Vagina (tissue), 2 donors: Measurements from ENCODE around the gene INTS6. TPM values are rescaled to one million over a fixed set of nuclear protein-coding genes. Genes with fewer than 3 reads are reported as not detected.

Experiments used
- DNase-seq, 2 donors: peaks; one replicate each; pipeline ENCODE4 v3.0.0-alpha.2; 2017; ENCODE audit errors: extremely low spot score in 2 of 2
- H3K27ac ChIP-seq: fragments of 200-600 bp; sonication (generic); one replicate; pipeline ENCODE4 v1.5.1; 2019
- H3K27me3 ChIP-seq: fragments of 200-600 bp; sonication (generic); one replicate; pipeline ENCODE4 v1.5.1; 2019
- H3K36me3 ChIP-seq, 2 donors: fragments of 200-600 bp; sonication (generic); one replicate each; pipeline ENCODE4 v1.5.1; 2017 to 2019
- H3K4me1 ChIP-seq: fragments of 200-600 bp; sonication (generic); one replicate; pipeline ENCODE4 v1.5.1; 2019
- H3K4me3 ChIP-seq, 2 donors: fragments of 200-600 bp; sonication (generic); 1 replicate in 1 of 2; 2 replicates in 1 of 2; pipeline ENCODE4 v1.5.1; 2016 to 2019
- H3K9me3 ChIP-seq: fragments of 200-600 bp; sonication (generic); one replicate; pipeline ENCODE4 v1.5.1; 2019
- CTCF ChIP-seq, 3 experiments: fragments of 450-650 bp in 2 of 3; fragments of 200-600 bp in 1 of 3; sonication (generic) in 1 of 3; IDR thresholded peaks; one replicate each; pipeline ENCODE4 v1.5.1; 2017 to 2019; ENCODE audit warnings: antibody characterized with exemption in 3 of 3, mild to moderate bottlenecking in 2 of 3, moderate library complexity in 2 of 3
- POLR2A ChIP-seq, 2 donors: fragments of 450-650 bp; IDR thresholded peaks; one replicate each; pipeline ENCODE4 v1.6.1; 2017; ENCODE audit warnings: antibody characterized with exemption in 2 of 2, mild to moderate bottlenecking in 2 of 2, moderate library complexity in 2 of 2
- POLR2AphosphoS5 ChIP-seq, 2 donors: sonication (generic); formaldehyde crosslinking; IDR thresholded peaks; one replicate each; pipeline ENCODE4 v1.9.0; 2017; ENCODE audit warnings: antibody characterized with exemption in 2 of 2, mild to moderate bottlenecking in 2 of 2, low read depth in 1 of 2; ENCODE audit not compliant: insufficient read depth in 1 of 2
- intact Hi-C: fragments of 100-400 bp; cut with DNase I; formaldehyde crosslinking; loops from one replicate; pipeline ENCODE4 v1.15.1; 2023
- total RNA-seq: library from RNA; depleted of rRNA; stranded (reverse); fragments of >200 nt; gene quantifications from one replicate; pipeline ENCODE4 v1.2.3, GENCODE V29; 2016

The INTS6 gene
- total RNA-seq, 1 donor from 2014 or later = 56.2 TPM

GRCh38 chr13:51394724-51395123, 58.1 kb downstream of the INTS6 start:
- Histone ChIP-seq H3K27me3 (no peaks in the 10 kb centered on the region), H3K36me3 (no peaks in the 10 kb centered on the region), H3K4me1 (peaks cover 19% of the 10 kb centered on the region), H3K27ac (no peak overlapping the region), H3K4me3 (no peak overlapping the region), H3K9me3 (no peaks in the 10 kb centered on the region)
- intact Hi-C loops = no loop called here
- TF ChIP-seq POLR2AphosphoS5 (IDR thresholded peaks at IDR 0.05; ENCODE audit: insufficient read depth in 1 of 2, low read depth in 1 of 2) (no peak), POLR2A (IDR thresholded peaks at IDR 0.05) (no peak), CTCF (IDR thresholded peaks at IDR 0.05) (no peak)
- DNase-seq = no peak

- TF ChIP-seq POLR2AphosphoS5 (IDR thresholded peaks at IDR 0.05; ENCODE audit: insufficient read depth in 1 of 2, low read depth in 1 of 2) (no peak), POLR2A (IDR thresholded peaks at IDR 0.05) (no peak), CTCF (IDR thresholded peaks at IDR 0.05) (no peak)
- Histone ChIP-seq H3K36me3 (peaks cover 0 to 7% of the 10 kb centered on the region in 2 donors), H3K4me3 (no peak overlapping the region), H3K9me3 (no peaks in the 10 kb centered on the region), H3K27me3 (no peaks in the 10 kb centered on the region), H3K27ac (no peak overlapping the region), H3K4me1 (no peaks in the 10 kb centered on the region)
- no peak for DNase-seq
- intact Hi-C loops = loop anchor here (10.0 kb wide), 1 partner anchor 1410 kb away; no protein-coding TSS in a partner anchor
Measured at GRCh38 chr13:51385114-51385513, 67.7 kb downstream of the INTS6 start.

GRCh38 chr13:51380269-51380668, 72.6 kb downstream of the INTS6 start:
- Histone ChIP-seq H3K4me3 (no peak overlapping the region), H3K4me1 (no peaks in the 10 kb centered on the region), H3K36me3 (peaks cover 0 to 23% of the 10 kb centered on the region in 2 donors), H3K27ac (no peak overlapping the region), H3K9me3 (no peaks in the 10 kb centered on the region), H3K27me3 (no peaks in the 10 kb centered on the region)
- intact Hi-C loops = loop anchor here (10.0 kb wide), 1 partner anchor 1405 kb away; no protein-coding TSS in a partner anchor
- DNase-seq = no peak
- TF ChIP-seq CTCF (IDR thresholded peaks at IDR 0.05) = no peak
- TF ChIP-seq POLR2A (IDR thresholded peaks at IDR 0.05) = no peak
- no peak for TF ChIP-seq POLR2AphosphoS5 (IDR thresholded peaks at IDR 0.05; ENCODE audit: insufficient read depth in 1 of 2, low read depth in 1 of 2)

GRCh38 chr13:51373451-51373850, 79.4 kb downstream of the INTS6 start:
- H3K27ac ChIP-seq = no peak overlapping the region
- TF ChIP-seq CTCF (IDR thresholded peaks at IDR 0.05) (no peak), POLR2AphosphoS5 (IDR thresholded peaks at IDR 0.05; ENCODE audit: insufficient read depth in 1 of 2, low read depth in 1 of 2) (no peak), POLR2A (IDR thresholded peaks at IDR 0.05) (no peak)
- no peaks in the 10 kb centered on the region for H3K4me1 ChIP-seq
- intact Hi-C loops = no loop called here
- H3K4me3 ChIP-seq = no peak overlapping the region
- H3K36me3 ChIP-seq = peaks cover 0 to 51% of the 10 kb centered on the region in 2 donors
- no peak for DNase-seq
- H3K27me3 ChIP-seq = no peaks in the 10 kb centered on the region
- H3K9me3 ChIP-seq = no peaks in the 10 kb centered on the region

GRCh38 chr13:51371768-51372399, 81.0 kb downstream of the INTS6 start:
- no peaks in the 10 kb centered on the region for H3K27me3 ChIP-seq
- H3K9me3 ChIP-seq = no peaks in the 10 kb centered on the region
- DNase-seq = no peak
- H3K27ac ChIP-seq = no peak overlapping the region
- TF ChIP-seq POLR2A (IDR thresholded peaks at IDR 0.05) = no peak
- TF ChIP-seq CTCF (IDR thresholded peaks at IDR 0.05) = no peak
- TF ChIP-seq POLR2AphosphoS5 (IDR thresholded peaks at IDR 0.05; ENCODE audit: insufficient read depth in 1 of 2, low read depth in 1 of 2) = no peak
- H3K4me1 ChIP-seq = no peaks in the 10 kb centered on the region
- no peak overlapping the region for H3K4me3 ChIP-seq
- peaks cover 0 to 58% of the 10 kb centered on the region in 2 donors for H3K36me3 ChIP-seq
- intact Hi-C loops = no loop called here
